ENCODE measurements around the gene TRAPPC12. TPM values are rescaled to one million over a fixed set of nuclear protein-coding genes. Genes with fewer than 3 reads are reported as not detected.
A peak's percentile ranks its signal among the peaks of the same experiment; 100 is the strongest.
"Not testable (repeated sequence)": the region's sequence is repeated elsewhere in the genome, so short reads cannot be mapped to it uniquely, and the experiment has no call there.

The TRAPPC12 gene
- total RNA-seq, 2 donors from 2014 or later = 85.4 to 86.0 TPM

- H3K9me3 Mint-ChIP-seq = no peaks in the 10 kb centered on the region
- H3K27ac Mint-ChIP-seq = no peak overlapping the region
- peaks cover 5 to 7% of the 10 kb centered on the region in 2 donors for H3K36me3 Mint-ChIP-seq (ENCODE audit: insufficient read depth in 2 of 2)
- DNase-seq (no peak), ATAC-seq (replicated peaks in 1 of 2) (no peak)
- H3K4me1 Mint-ChIP-seq (ENCODE audit: low read depth) = no peaks in the 10 kb centered on the region
- no peaks in the 10 kb centered on the region for H3K27me3 Mint-ChIP-seq (ENCODE audit: low read depth)
- no peak overlapping the region for H3K4me3 Mint-ChIP-seq
Observed at GRCh38 chr2:3498783-3499394, 119.4 kb downstream of the TRAPPC12 start.

- Mint-ChIP-seq H3K27me3 (ENCODE audit: low read depth) (no peaks in the 10 kb centered on the region), H3K27ac (no peak overlapping the region), H3K9me3 (no peaks in the 10 kb centered on the region), H3K4me1 (ENCODE audit: low read depth) (no peaks in the 10 kb centered on the region), H3K36me3 (ENCODE audit: insufficient read depth in 2 of 2) (peaks cover 7 to 9% of the 10 kb centered on the region in 2 donors), H3K4me3 (no peak overlapping the region)
- DNase-seq = no peak
- no peak for ATAC-seq (replicated peaks in 1 of 2)
Observed at GRCh38 chr2:3500326-3500899, 120.9 kb downstream of the TRAPPC12 start.

- peaks cover 7 to 24% of the 10 kb centered on the region in 2 donors for H3K36me3 Mint-ChIP-seq (ENCODE audit: insufficient read depth in 2 of 2)
- ATAC-seq (replicated peaks in 1 of 2) (no peak), DNase-seq (no peak)
- no peak overlapping the region for H3K4me3 Mint-ChIP-seq
- no peaks in the 10 kb centered on the region for H3K9me3 Mint-ChIP-seq
- no peaks in the 10 kb centered on the region for H3K4me1 Mint-ChIP-seq (ENCODE audit: low read depth)
- no peaks in the 10 kb centered on the region for H3K27me3 Mint-ChIP-seq (ENCODE audit: low read depth)
- H3K27ac Mint-ChIP-seq = no peak overlapping the region
Observed at GRCh38 chr2:3503046-3503445, 123.6 kb downstream of the TRAPPC12 start.

- ATAC-seq (replicated peaks in 1 of 2) = no peak
- Mint-ChIP-seq H3K27ac (no peak overlapping the region), H3K36me3 (ENCODE audit: insufficient read depth in 2 of 2) (peaks cover 9 to 25% of the 10 kb centered on the region in 2 donors), H3K4me3 (no peak overlapping the region), H3K27me3 (ENCODE audit: low read depth) (no peaks in the 10 kb centered on the region), H3K4me1 (ENCODE audit: low read depth) (no peaks in the 10 kb centered on the region), H3K9me3 (peaks cover 0 to 2% of the 10 kb centered on the region in 2 donors)
- DNase-seq = no peak
Observed at GRCh38 chr2:3503483-3503882, 124.0 kb downstream of the TRAPPC12 start.

- Mint-ChIP-seq H3K4me1 (ENCODE audit: low read depth) (no peaks in the 10 kb centered on the region), H3K4me3 (no peak overlapping the region), H3K9me3 (peaks cover 0 to 3% of the 10 kb centered on the region in 2 donors), H3K27me3 (ENCODE audit: low read depth) (no peaks in the 10 kb centered on the region), H3K27ac (no peak overlapping the region), H3K36me3 (ENCODE audit: insufficient read depth in 2 of 2) (peaks cover 11 to 29% of the 10 kb centered on the region in 2 donors)
- DNase-seq = no peak
- ATAC-seq (replicated peaks in 1 of 2) = no peak
Observed at GRCh38 chr2:3504741-3505140, 125.2 kb downstream of the TRAPPC12 start.

- no peak overlapping the region for H3K4me3 Mint-ChIP-seq
- H3K27me3 Mint-ChIP-seq (ENCODE audit: low read depth) = no peaks in the 10 kb centered on the region
- no peaks in the 10 kb centered on the region for H3K4me1 Mint-ChIP-seq (ENCODE audit: low read depth)
- no peak overlapping the region for H3K27ac Mint-ChIP-seq
- no peak for ATAC-seq (replicated peaks in 1 of 2)
- H3K9me3 Mint-ChIP-seq = peaks cover 0 to 3% of the 10 kb centered on the region in 2 donors
- peaks cover 11 to 29% of the 10 kb centered on the region in 2 donors for H3K36me3 Mint-ChIP-seq (ENCODE audit: insufficient read depth in 2 of 2)
- DNase-seq = no peak
Observed at GRCh38 chr2:3505771-3506170, 126.3 kb downstream of the TRAPPC12 start.

GRCh38 chr2:3512086-3512485 lies 132.6 kb downstream of the TRAPPC12 start:
- Mint-ChIP-seq H3K4me1 (ENCODE audit: low read depth) (no peaks in the 10 kb centered on the region), H3K27me3 (ENCODE audit: low read depth) (no peaks in the 10 kb centered on the region), H3K36me3 (ENCODE audit: insufficient read depth in 2 of 2) (peaks cover 16 to 45% of the 10 kb centered on the region in 2 donors), H3K27ac (no peak overlapping the region), H3K4me3 (no peak overlapping the region), H3K9me3 (peaks cover 3 to 10% of the 10 kb centered on the region in 2 donors)
- DNase-seq = no peak
- ATAC-seq (replicated peaks in 1 of 2) = no peak

GRCh38 chr2:3513026-3513810 lies 133.7 kb downstream of the TRAPPC12 start:
- no peak for DNase-seq
- Mint-ChIP-seq H3K9me3 (peaks cover 3 to 10% of the 10 kb centered on the region in 2 donors), H3K4me3 (no peak overlapping the region), H3K4me1 (ENCODE audit: low read depth) (peaks cover 10% of the 10 kb centered on the region), H3K36me3 (ENCODE audit: insufficient read depth in 2 of 2) (peaks cover 16 to 35% of the 10 kb centered on the region in 2 donors), H3K27me3 (ENCODE audit: low read depth) (no peaks in the 10 kb centered on the region), H3K27ac (no peak overlapping the region)
- ATAC-seq (replicated peaks in 1 of 2) = no peak

GRCh38 chr2:3515438-3515837 lies 135.9 kb downstream of the TRAPPC12 start:
- peaks cover 11 to 28% of the 10 kb centered on the region in 2 donors for H3K36me3 Mint-ChIP-seq (ENCODE audit: insufficient read depth in 2 of 2)
- H3K4me1 Mint-ChIP-seq (ENCODE audit: low read depth) = peaks cover 19% of the 10 kb centered on the region
- DNase-seq; H3K27ac Mint-ChIP-seq; ATAC-seq (replicated peaks in 1 of 2); H3K4me3 Mint-ChIP-seq; H3K27me3 Mint-ChIP-seq (ENCODE audit: low read depth); H3K9me3 Mint-ChIP-seq: not testable (repeated sequence)

- Mint-ChIP-seq H3K4me3 (no peak overlapping the region), H3K9me3 (peaks cover 3 to 7% of the 10 kb centered on the region in 2 donors), H3K27ac (no peak overlapping the region), H3K4me1 (ENCODE audit: low read depth) (peaks cover 33% of the 10 kb centered on the region), H3K36me3 (ENCODE audit: insufficient read depth in 2 of 2) (peaks cover 6 to 24% of the 10 kb centered on the region in 2 donors), H3K27me3 (ENCODE audit: low read depth) (no peaks in the 10 kb centered on the region)
- no peak for ATAC-seq (replicated peaks in 1 of 2)
- no peak for DNase-seq
Observed at GRCh38 chr2:3516831-3517230, 137.3 kb downstream of the TRAPPC12 start.

GRCh38 chr2:3517948-3518495 lies 138.5 kb downstream of the TRAPPC12 start:
- Mint-ChIP-seq H3K27ac (peak overlapping the region; percentile 64), H3K4me1 (ENCODE audit: low read depth) (peaks cover 34% of the 10 kb centered on the region), H3K4me3 (peak overlapping the region; percentile 93 to 97), H3K36me3 (ENCODE audit: insufficient read depth in 2 of 2) (peaks cover 5 to 19% of the 10 kb centered on the region in 2 donors), H3K27me3 (ENCODE audit: low read depth) (no peaks in the 10 kb centered on the region), H3K9me3 (peaks cover 3 to 7% of the 10 kb centered on the region in 2 donors)
- DNase-seq (no peak), ATAC-seq (replicated peaks in 1 of 2) (no peak)

- H3K27me3 Mint-ChIP-seq (ENCODE audit: low read depth) = no peaks in the 10 kb centered on the region
- H3K27ac Mint-ChIP-seq = peak overlapping the region; percentile 91
- DNase-seq (peak; percentile 97 to 99), ATAC-seq (replicated peaks in 1 of 2) (peak; percentile 79 to 81)
- H3K9me3 Mint-ChIP-seq = peaks cover 3 to 7% of the 10 kb centered on the region in 2 donors
- H3K4me1 Mint-ChIP-seq (ENCODE audit: low read depth) = peaks cover 34% of the 10 kb centered on the region
- H3K36me3 Mint-ChIP-seq (ENCODE audit: insufficient read depth in 2 of 2) = peaks cover 5 to 18% of the 10 kb centered on the region in 2 donors
- H3K4me3 Mint-ChIP-seq = peak overlapping the region; percentile 93 to 97
Observed at GRCh38 chr2:3518496-3519254, 139.2 kb downstream of the TRAPPC12 start.
